A549 (cell line): Measurements from ENCODE around the gene LRRC4C.

Source experiments
- TF ChIP-seq, protein P1 (sequence below): fragments of >200 bp; sonication (Bioruptor Twin); formaldehyde crosslinking; IDR thresholded peaks from 3 replicates; pipeline ENCODE4 v1.5.1; 2016
- TF ChIP-seq, protein P2 (sequence below): IDR thresholded peaks from 2 replicates; pipeline ENCODE4 v1.6.1; 2012

DNA sequence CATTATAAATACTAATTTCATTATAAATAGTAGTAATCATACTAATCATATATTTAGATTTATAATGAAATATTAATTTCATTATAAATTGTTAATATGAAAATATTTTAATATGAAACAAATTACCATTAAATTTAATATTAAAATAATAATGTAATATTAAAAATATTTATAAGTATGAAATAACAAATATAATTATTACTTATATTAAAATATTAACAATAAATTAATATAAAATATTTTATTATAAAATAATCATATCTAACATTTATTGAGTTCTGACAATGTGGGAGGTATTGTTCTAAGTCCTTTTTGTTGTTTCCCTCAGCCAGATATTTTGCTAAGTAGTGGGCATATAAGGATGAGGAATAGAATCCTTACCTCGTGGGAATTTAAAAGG, 1341.4 kb downstream of the LRRC4C start:
- TF ChIP-seq, protein P1, sequence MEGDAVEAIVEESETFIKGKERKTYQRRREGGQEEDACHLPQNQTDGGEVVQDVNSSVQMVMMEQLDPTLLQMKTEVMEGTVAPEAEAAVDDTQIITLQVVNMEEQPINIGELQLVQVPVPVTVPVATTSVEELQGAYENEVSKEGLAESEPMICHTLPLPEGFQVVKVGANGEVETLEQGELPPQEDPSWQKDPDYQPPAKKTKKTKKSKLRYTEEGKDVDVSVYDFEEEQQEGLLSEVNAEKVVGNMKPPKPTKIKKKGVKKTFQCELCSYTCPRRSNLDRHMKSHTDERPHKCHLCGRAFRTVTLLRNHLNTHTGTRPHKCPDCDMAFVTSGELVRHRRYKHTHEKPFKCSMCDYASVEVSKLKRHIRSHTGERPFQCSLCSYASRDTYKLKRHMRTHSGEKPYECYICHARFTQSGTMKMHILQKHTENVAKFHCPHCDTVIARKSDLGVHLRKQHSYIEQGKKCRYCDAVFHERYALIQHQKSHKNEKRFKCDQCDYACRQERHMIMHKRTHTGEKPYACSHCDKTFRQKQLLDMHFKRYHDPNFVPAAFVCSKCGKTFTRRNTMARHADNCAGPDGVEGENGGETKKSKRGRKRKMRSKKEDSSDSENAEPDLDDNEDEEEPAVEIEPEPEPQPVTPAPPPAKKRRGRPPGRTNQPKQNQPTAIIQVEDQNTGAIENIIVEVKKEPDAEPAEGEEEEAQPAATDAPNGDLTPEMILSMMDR: no peak
- TF ChIP-seq, protein P2, sequence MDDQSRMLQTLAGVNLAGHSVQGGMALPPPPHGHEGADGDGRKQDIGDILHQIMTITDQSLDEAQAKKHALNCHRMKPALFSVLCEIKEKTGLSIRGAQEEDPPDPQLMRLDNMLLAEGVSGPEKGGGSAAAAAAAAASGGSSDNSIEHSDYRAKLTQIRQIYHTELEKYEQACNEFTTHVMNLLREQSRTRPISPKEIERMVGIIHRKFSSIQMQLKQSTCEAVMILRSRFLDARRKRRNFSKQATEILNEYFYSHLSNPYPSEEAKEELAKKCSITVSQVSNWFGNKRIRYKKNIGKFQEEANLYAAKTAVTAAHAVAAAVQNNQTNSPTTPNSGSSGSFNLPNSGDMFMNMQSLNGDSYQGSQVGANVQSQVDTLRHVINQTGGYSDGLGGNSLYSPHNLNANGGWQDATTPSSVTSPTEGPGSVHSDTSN: no peak
